Upper lobe of right lung (tissue), 1 donor: ENCODE data around the gene TUSC2. TPM values are rescaled to one million over a fixed set of nuclear protein-coding genes. Genes with fewer than 3 reads are reported as not detected.

ENCODE experiments used
- ATAC-seq: fragments of 200-7000 bp; cut with Tn5 transposase; one replicate; pipeline ENCODE4 v1.9.1; 2020; ENCODE audit warnings: mild to moderate bottlenecking, moderate library complexity
- DNase-seq: peaks from one replicate; pipeline ENCODE4 v3.0.0-alpha.2; 2020
- H3K27ac ChIP-seq: fragments of 200-600 bp; one replicate; pipeline ENCODE4 v1.8.0; 2022
- H3K27me3 ChIP-seq: fragments of 200-600 bp; one replicate; pipeline ENCODE4 v1.8.0; 2022; ENCODE audit warnings: mild to moderate bottlenecking
- H3K36me3 ChIP-seq: fragments of 200-600 bp; one replicate; pipeline ENCODE4 v1.8.0; 2022
- H3K4me1 ChIP-seq: fragments of 200-600 bp; one replicate; pipeline ENCODE4 v1.8.0; 2022
- H3K4me3 ChIP-seq: fragments of 200-600 bp; one replicate; pipeline ENCODE4 v1.8.0; 2022; ENCODE audit warnings: mild to moderate bottlenecking
- H3K9me3 ChIP-seq: fragments of 200-600 bp; one replicate; pipeline ENCODE4 v1.8.0; 2022
- intact Hi-C: fragments of 100-400 bp; cut with DNase I; formaldehyde crosslinking; loops from one replicate; pipeline ENCODE4 v1.11.0; 2022
- total RNA-seq: library from RNA; stranded (reverse); fragmentation: NEBNext Ultra II Directional; extraction: Animal tissue kit (Norgen Biotek cat#: 25700); gene quantifications from one replicate; pipeline ENCODE4 v1.2.1, GENCODE V29; 2021
- TF ChIP-seq, protein P1 (sequence below): fragments of 200-600 bp; IDR thresholded peaks from one replicate; pipeline ENCODE4 v1.8.0; 2022; ENCODE audit warnings: antibody characterized with exemption
- donor health status: DM: no; HTN: yes; CAD: no; lungs with severe emphysema.

The TUSC2 gene
- total RNA-seq, 1 donor from 2014 or later, result 29.2 TPM

DNA sequence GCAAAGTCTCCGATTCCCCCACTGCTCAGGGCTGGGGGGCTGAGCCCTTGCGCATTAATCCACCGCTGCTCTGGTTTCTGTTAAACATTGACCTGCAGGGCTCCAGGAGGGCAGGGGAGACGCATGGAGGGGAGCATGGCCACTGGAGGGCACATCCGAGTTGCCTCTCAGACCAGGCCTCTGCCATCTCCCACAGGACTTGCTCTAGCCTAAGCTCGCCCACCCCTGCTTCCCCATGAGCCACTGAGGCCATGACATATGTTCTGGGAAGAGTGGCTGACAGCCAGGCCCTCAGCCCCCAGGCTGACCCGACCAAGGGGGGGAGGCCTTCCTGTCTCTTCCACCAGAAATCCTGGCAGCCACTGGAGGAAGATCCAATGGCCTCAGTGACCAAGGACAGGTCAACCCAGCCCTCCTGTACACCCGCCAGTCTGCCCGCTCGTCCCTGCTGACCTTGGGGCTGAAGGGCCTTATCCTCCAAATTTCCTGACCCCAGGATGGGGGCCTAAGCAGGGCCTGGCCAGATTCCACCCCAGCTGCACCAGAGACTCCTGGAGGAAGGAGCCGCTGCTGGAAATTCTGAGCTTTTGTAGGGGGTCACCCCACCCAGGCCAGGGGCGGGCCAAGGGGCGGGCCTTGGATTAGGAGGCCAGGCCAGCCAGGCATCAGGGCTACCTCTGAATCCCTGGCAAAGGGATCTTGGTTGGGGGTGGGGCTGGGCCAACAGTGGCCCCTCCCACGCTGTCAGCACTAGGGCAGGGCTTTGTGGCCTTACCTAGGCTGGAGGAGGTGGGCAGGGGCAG is 24.8 kb downstream of the TUSC2 start, which contains the start of gene HYAL1:
Gene HYAL1, minus strand, starts transcription at position 562 of the 803 bp plus-strand sequence. CDS start 618 bp downstream, outside the sequence.
- TF ChIP-seq, protein P1, sequence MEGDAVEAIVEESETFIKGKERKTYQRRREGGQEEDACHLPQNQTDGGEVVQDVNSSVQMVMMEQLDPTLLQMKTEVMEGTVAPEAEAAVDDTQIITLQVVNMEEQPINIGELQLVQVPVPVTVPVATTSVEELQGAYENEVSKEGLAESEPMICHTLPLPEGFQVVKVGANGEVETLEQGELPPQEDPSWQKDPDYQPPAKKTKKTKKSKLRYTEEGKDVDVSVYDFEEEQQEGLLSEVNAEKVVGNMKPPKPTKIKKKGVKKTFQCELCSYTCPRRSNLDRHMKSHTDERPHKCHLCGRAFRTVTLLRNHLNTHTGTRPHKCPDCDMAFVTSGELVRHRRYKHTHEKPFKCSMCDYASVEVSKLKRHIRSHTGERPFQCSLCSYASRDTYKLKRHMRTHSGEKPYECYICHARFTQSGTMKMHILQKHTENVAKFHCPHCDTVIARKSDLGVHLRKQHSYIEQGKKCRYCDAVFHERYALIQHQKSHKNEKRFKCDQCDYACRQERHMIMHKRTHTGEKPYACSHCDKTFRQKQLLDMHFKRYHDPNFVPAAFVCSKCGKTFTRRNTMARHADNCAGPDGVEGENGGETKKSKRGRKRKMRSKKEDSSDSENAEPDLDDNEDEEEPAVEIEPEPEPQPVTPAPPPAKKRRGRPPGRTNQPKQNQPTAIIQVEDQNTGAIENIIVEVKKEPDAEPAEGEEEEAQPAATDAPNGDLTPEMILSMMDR, result peak; percentile 32
- H3K27me3 ChIP-seq, result no peaks in the 10 kb centered on the region
- DNase-seq, result peak; percentile 92
- peak; percentile 63 for ATAC-seq
- H3K9me3 ChIP-seq, result no peaks in the 10 kb centered on the region
- H3K4me1 ChIP-seq, result peaks cover 29% of the 10 kb centered on the region
- no peaks in the 10 kb centered on the region for H3K36me3 ChIP-seq
- peak within 1 kb of the TSS; percentile 79 for H3K27ac ChIP-seq
- intact Hi-C loops, result no loop called here
- H3K4me3 ChIP-seq, result peak within 1 kb of the TSS; percentile 65

DNA sequence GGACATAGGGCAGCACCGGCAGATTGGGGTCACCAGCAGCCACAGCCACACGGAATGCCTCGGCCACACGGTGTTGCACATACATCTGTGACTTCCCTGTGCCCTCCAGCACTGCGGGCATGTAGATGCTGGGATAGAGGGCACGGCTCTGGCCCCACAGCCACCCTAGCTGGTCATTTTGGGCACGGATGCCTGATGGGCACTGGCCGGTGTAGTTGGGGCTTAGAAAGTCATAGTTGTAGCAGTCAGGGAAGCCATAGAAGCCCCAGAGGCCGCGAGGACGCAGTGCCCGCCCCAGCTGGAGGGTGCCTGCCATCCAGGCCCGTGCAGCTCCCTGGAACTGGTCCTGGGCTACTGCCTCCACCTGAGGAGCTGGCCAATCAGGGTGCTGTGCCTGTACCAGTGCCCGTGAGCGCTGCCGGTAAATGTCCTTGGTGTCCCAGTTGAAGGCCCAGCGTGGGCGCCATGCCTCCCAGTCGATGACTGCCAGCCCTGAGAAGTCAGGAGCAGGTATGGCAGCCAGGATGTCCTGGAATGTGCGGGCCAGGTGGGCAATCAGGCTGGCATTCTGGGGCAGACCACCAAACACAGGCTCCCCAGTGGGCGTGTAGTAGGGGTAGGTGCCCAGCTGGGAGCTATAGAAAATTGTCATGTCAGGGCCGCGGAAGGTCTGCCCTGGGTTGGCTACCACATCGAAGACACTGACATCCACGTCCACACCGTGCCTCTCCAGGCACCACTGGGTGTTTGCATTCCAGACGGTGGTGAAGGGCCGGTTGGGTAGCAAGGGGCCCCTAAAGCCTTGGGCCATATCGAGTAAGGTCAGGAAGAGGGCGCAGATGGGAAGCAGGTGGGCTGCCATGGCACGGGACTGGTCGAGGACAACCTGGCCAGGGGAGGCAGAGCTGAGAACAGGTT is 25.7 kb downstream of the TUSC2 start:
- TF ChIP-seq, protein P1, result no peak
- Histone ChIP-seq H3K9me3 (no peaks in the 10 kb centered on the region), H3K27ac (peak overlapping the region; percentile 79), H3K36me3 (no peaks in the 10 kb centered on the region), H3K27me3 (no peaks in the 10 kb centered on the region), H3K4me3 (peak overlapping the region; percentile 65), H3K4me1 (peaks cover 33% of the 10 kb centered on the region)
- intact Hi-C loops, result no loop called here
- no peak for DNase-seq
- ATAC-seq, result no peak

DNA sequence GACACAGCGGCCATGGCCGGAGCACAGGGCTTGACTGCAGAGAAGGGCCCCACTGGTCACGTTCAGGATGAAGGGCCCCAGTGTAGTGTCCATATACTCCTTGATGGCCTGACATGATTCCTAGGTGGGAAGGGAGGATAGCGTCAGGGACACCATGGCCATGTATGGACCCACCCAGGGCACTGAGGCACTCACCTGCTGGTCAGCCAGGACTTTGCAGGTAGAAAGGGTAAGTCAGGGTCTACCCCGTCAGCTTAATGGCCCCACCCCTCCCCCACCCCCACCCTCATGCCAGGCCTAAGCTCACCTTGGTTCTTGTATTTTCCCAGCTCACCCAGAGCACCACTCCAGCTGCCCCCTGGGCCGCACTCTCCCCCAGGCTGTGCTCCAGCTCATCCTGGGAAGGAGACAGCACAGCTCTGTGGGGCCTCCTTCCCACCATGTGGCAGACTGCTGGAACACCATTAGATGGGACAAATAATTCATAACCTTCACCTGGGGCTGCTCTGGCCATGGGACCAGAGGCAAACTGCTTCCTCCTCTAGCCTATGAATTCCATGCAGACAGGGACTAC is 27.3 kb downstream of the TUSC2 start:
- no peaks in the 10 kb centered on the region for H3K9me3 ChIP-seq
- H3K4me1 ChIP-seq, result peaks cover 33% of the 10 kb centered on the region
- TF ChIP-seq, protein P1, result no peak
- peak overlapping the region; percentile 87 for H3K27ac ChIP-seq
- no peaks in the 10 kb centered on the region for H3K36me3 ChIP-seq
- no peaks in the 10 kb centered on the region for H3K27me3 ChIP-seq
- no peak for DNase-seq
- intact Hi-C loops, result no loop called here
- H3K4me3 ChIP-seq, result peak overlapping the region; percentile 65
- no peak for ATAC-seq

DNA sequence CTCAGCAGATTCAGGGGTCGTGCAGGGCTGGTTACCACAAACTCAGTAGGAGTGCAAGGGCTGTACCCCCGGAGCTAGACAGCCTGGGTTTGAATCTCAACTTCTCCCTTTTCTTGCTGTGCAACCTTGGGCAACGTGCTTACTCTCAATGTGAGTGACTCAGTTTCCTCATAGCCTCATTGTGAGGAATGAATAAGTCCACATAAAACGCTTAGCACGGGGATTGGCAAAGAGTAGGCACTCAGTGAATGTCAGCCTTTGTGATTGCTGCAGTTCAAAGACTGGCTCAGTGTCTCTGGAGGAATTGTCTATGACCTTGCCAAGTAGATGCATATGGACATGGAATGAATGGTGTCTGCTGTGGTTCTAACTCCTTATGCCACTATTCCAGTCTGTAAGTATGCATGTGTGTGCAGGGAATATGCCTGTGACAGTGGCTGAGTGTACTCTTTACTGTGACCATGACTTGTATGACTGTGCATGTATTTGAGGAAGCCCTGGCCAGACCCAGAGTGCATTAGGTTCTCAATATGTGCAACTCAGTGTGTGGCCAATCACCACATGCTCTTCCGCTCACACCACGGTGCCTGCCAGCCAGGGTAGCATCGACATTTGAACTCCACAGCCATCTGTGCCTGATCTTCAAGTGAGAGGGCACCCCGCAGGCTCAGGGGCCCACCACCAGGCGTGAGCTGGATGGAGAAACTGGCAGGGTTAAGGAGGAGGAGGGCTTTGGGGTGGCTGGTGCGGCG is 27.9 kb downstream of the TUSC2 start:
- TF ChIP-seq, protein P1, result no peak
- no peaks in the 10 kb centered on the region for H3K9me3 ChIP-seq
- no peak for DNase-seq
- H3K27me3 ChIP-seq, result no peaks in the 10 kb centered on the region
- intact Hi-C loops, result no loop called here
- H3K27ac ChIP-seq, result peak overlapping the region; percentile 87
- H3K4me3 ChIP-seq, result peak overlapping the region; percentile 65
- ATAC-seq, result peak; percentile 14
- H3K4me1 ChIP-seq, result peaks cover 33% of the 10 kb centered on the region
- H3K36me3 ChIP-seq, result no peaks in the 10 kb centered on the region

DNA sequence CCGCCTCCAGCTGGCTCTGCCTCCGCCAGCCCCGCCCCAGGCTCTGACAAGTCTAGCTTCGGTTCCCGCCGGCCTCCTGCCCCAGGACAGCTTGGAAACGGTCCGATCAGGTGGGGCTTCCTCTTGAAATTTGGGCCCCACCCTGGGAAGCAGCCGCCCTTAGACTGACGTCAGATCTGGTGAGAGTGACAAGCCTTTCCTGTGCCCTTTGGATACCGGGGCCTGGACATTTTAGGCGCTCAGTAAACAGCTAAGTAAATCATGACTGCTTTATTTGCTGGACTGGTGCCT is 28.4 kb downstream of the TUSC2 start:
- Histone ChIP-seq H3K9me3 (no peaks in the 10 kb centered on the region), H3K27ac (peak overlapping the region; percentile 87), H3K4me3 (peak overlapping the region; percentile 65), H3K4me1 (peaks cover 33% of the 10 kb centered on the region), H3K27me3 (no peaks in the 10 kb centered on the region), H3K36me3 (no peaks in the 10 kb centered on the region)
- ATAC-seq, result no peak
- intact Hi-C loops, result no loop called here
- DNase-seq, result no peak
- TF ChIP-seq, protein P1, result no peak
